Measurements from ENCODE around the gene FBF1.
"Not testable (repeated sequence)": the region's sequence is repeated elsewhere in the genome, so short reads cannot be mapped to it uniquely, and the experiment has no call there.

FBF1 gene

GRCh38 chr17:75869282-75870141, 71.3 kb downstream of the FBF1 start:
- TF ChIP-seq SPI1 (IDR thresholded peaks at IDR 0.05; ENCODE audit: borderline replicate concordance, low read depth) = no peak
- TF ChIP-seq POLR2AphosphoS5 (IDR thresholded peaks at IDR 0.05; ENCODE audit: low read depth) = no peak
- no peak for TF ChIP-seq GABPA (IDR thresholded peaks at IDR 0.05; ENCODE audit: low read depth)
- TF ChIP-seq, protein P1, sequence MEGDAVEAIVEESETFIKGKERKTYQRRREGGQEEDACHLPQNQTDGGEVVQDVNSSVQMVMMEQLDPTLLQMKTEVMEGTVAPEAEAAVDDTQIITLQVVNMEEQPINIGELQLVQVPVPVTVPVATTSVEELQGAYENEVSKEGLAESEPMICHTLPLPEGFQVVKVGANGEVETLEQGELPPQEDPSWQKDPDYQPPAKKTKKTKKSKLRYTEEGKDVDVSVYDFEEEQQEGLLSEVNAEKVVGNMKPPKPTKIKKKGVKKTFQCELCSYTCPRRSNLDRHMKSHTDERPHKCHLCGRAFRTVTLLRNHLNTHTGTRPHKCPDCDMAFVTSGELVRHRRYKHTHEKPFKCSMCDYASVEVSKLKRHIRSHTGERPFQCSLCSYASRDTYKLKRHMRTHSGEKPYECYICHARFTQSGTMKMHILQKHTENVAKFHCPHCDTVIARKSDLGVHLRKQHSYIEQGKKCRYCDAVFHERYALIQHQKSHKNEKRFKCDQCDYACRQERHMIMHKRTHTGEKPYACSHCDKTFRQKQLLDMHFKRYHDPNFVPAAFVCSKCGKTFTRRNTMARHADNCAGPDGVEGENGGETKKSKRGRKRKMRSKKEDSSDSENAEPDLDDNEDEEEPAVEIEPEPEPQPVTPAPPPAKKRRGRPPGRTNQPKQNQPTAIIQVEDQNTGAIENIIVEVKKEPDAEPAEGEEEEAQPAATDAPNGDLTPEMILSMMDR (IDR thresholded peaks at IDR 0.05; ENCODE audit: insufficient read depth, low read length) = no peak
- TF ChIP-seq REST (IDR thresholded peaks at IDR 0.05; ENCODE audit: insufficient replicate concordance, low read depth) = no peak
- H3K27ac ChIP-seq (replicated peaks) = no peak overlapping the region
- H3K4me3 ChIP-seq (replicated peaks; ENCODE audit: insufficient read depth, low read length) = no peak overlapping the region
- DNase-seq (ENCODE audit: low read depth in 1 of 2, low spot score in 1 of 2) = no peak
- H3K27me3 ChIP-seq (ENCODE audit: insufficient read depth, poor library complexity, severe bottlenecking) = no peaks in the 10 kb centered on the region

- H3K27ac ChIP-seq (replicated peaks); DNase-seq (ENCODE audit: low read depth in 1 of 2, low spot score in 1 of 2); H3K4me3 ChIP-seq (replicated peaks; ENCODE audit: insufficient read depth, low read length); H3K27me3 ChIP-seq (ENCODE audit: insufficient read depth, poor library complexity, severe bottlenecking): not testable (repeated sequence)
Measured at GRCh38 chr17:75868730-75869281, 72.0 kb downstream of the FBF1 start.

DNA sequence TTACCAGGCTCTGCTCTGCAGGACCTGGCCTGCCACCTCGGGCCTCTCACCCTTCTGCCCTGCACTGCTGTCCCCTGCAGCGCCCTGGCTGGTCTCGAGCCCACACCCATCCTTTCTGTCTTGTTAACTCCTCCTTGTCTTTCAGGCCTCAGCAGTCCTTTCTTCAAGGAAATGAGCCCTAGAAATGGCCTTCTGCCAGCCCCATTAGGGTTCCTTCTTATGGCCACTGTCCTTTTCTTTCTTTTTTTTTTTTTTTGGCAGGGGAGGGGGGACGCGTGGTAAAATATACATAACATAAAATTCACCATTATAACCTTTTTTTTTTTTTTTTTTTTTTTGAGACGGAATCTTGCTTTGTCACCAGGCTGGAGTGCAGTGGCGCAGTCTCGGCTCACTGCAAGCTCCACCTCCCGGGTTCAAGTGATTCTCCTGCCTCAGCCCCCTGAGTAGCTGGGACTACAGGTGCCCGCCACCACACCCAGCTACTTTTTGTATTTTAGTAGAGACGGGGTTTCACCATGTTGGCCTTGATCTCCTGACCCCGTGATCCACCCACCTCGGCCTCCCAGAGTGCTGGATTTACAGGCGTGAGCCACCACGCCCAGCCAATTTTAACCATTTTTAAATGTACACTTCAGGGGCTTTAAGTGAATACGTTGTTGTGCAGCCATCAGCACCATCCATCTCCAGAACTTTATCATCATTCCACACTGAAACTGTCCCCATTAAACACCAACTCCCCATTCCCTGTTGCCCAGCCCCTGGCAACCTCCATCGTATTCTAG, 75.2 kb downstream of the FBF1 start:
- not testable (repeated sequence) for H3K27me3 ChIP-seq (ENCODE audit: insufficient read depth, poor library complexity, severe bottlenecking)

GRCh38 chr17:75864887-75865286, 76.0 kb downstream of the FBF1 start:
- not testable (repeated sequence) for H3K27me3 ChIP-seq (ENCODE audit: insufficient read depth, poor library complexity, severe bottlenecking); H3K4me3 ChIP-seq (replicated peaks; ENCODE audit: insufficient read depth, low read length); DNase-seq (ENCODE audit: low read depth in 1 of 2, low spot score in 1 of 2)
- peak overlapping the region; percentile 73 for H3K27ac ChIP-seq (replicated peaks)

More for the DNA sequence above, 75.2 kb downstream of the FBF1 start:
- H3K4me3 ChIP-seq (replicated peaks; ENCODE audit: insufficient read depth, low read length); H3K27ac ChIP-seq (replicated peaks); DNase-seq (ENCODE audit: low read depth in 1 of 2, low spot score in 1 of 2): not testable (repeated sequence)

GRCh38 chr17:75864448-75864871, 76.4 kb downstream of the FBF1 start:
- H3K4me3 ChIP-seq (replicated peaks; ENCODE audit: insufficient read depth, low read length) = no peak overlapping the region
- DNase-seq (ENCODE audit: low read depth in 1 of 2, low spot score in 1 of 2) = peak in 1 of 2 experiments; percentile 84
- TF ChIP-seq SPI1 (IDR thresholded peaks at IDR 0.05; ENCODE audit: borderline replicate concordance, low read depth) (peak; percentile 57; the same call in 1 of the 2 replicates), REST (IDR thresholded peaks at IDR 0.05; ENCODE audit: insufficient replicate concordance, low read depth) (no peak)
- no peaks in the 10 kb centered on the region for H3K27me3 ChIP-seq (ENCODE audit: insufficient read depth, poor library complexity, severe bottlenecking)
- H3K27ac ChIP-seq (replicated peaks) = peak overlapping the region; percentile 73
